H1 (cell line): Measurements from ENCODE around the gene PSORS1C1. TPM values are rescaled to one million over a fixed set of nuclear protein-coding genes. Genes with fewer than 3 reads are reported as not detected.

Experiments
- CTCF ChIA-PET: fragments of 300-600 bp; sonication (Branson Sonifier 250); formaldehyde crosslinking; loops from one replicate; lab custom pipeline; 2021; ENCODE audit not compliant: partially characterized antibody; lab: Charles Lee
- POLR2A ChIA-PET: fragments of 300-600 bp; sonication (Branson Sonifier 250); formaldehyde crosslinking; loops from one replicate; lab custom pipeline; 2021; ENCODE audit warnings: inconsistent platforms; ENCODE audit not compliant: partially characterized antibody; lab: Charles Lee
- DNase-seq, 2 experiments: peaks; one replicate each; pipeline versions ENCODE4 v3.0.0 to v3.0.0-alpha.2; 2010 to 2022; ENCODE audit warnings: low spot score in 2 of 2, low read depth in 1 of 2, mixed read lengths in 1 of 2
- FAIRE-seq: peaks from 2 replicates; lab custom pipeline; 2011; peaks lifted over from hg19 to GRCh38; lab: Jason Lieb, UNC
- H2AFZ ChIP-seq: 2 replicates; pipeline ENCODE4 v1.8.1; 2012; ENCODE audit warnings: low read length, inconsistent platforms
- H2AK5ac ChIP-seq: 2 replicates; pipeline ENCODE4 v1.6.1; 2013; ENCODE audit warnings: low read depth, low read length
- H2BK120ac ChIP-seq: replicated peaks from 2 replicates; pipeline ENCODE3; 2013; ENCODE audit warnings: low read depth, low read length, inconsistent platforms
- H2BK12ac ChIP-seq: 2 replicates; pipeline ENCODE4 v1.6.1; 2013; ENCODE audit warnings: low read depth, low read length
- H2BK15ac ChIP-seq: 2 replicates; pipeline ENCODE4 v1.6.1; 2013; ENCODE audit warnings: low read length
- H2BK20ac ChIP-seq: 2 replicates; pipeline ENCODE4 v1.6.1; 2013; ENCODE audit warnings: low read length
- H2BK5ac ChIP-seq: 2 replicates; pipeline ENCODE4 v1.6.1; 2013; ENCODE audit warnings: low read depth, low read length
- H3K14ac ChIP-seq: 2 replicates; pipeline ENCODE4 v1.6.1; 2013; ENCODE audit warnings: inconsistent platforms; ENCODE audit not compliant: insufficient read length
- H3K18ac ChIP-seq: 2 replicates; pipeline ENCODE4 v1.6.1; 2013; ENCODE audit warnings: low read length; ENCODE audit errors: extremely low read depth
- H3K23ac ChIP-seq: 2 replicates; pipeline ENCODE4 v1.6.1; 2013; ENCODE audit warnings: inconsistent platforms; ENCODE audit not compliant: insufficient read length
- H3K23me2 ChIP-seq: 2 replicates; pipeline ENCODE4 v1.6.1; 2013; ENCODE audit warnings: low read depth, low read length
- H3K27ac ChIP-seq: 2 replicates; pipeline ENCODE4 v1.6.1; 2011; ENCODE audit warnings: low read depth, low read length, inconsistent platforms
- H3K27me3 ChIP-seq, 4 experiments: replicated peaks in 1 of 4; 1 replicate in 1 of 4; 2 replicates in 3 of 4; pipeline versions ENCODE4 v1.6.1 to v1.8.1; 2011 to 2013; ENCODE audit warnings: low read length in 3 of 4, mild to moderate bottlenecking in 3 of 4, inconsistent platforms in 2 of 4, mixed read lengths in 2 of 4, moderate library complexity in 1 of 4; ENCODE audit not compliant: control insufficient read depth in 3 of 4, insufficient read depth in 3 of 4; ENCODE audit errors: extremely low read depth in 1 of 4
- H3K36me3 ChIP-seq, 4 experiments: 2 replicates each; pipeline versions ENCODE4 v1.6.1 to v1.8.1; 2011 to 2013; ENCODE audit warnings: mild to moderate bottlenecking in 4 of 4, low read length in 3 of 4, moderate library complexity in 2 of 4, control low read depth in 1 of 4, inconsistent platforms in 1 of 4; ENCODE audit not compliant: insufficient read depth in 4 of 4, control insufficient read depth in 2 of 4
- H3K4ac ChIP-seq: replicated peaks from 2 replicates; pipeline ENCODE3; 2013; ENCODE audit warnings: low read length, low read depth, mixed read lengths, inconsistent platforms; ENCODE audit not compliant: insufficient read length
- H3K4me1 ChIP-seq, 4 experiments: replicated peaks in 1 of 4; 1 replicate in 1 of 4; 2 replicates in 3 of 4; pipeline versions ENCODE4 v1.6.1 to v1.8.1; 2011 to 2013; ENCODE audit warnings: low read length in 3 of 4, inconsistent platforms in 2 of 4, mixed read lengths in 1 of 4; ENCODE audit not compliant: insufficient read depth in 4 of 4, control insufficient read depth in 3 of 4
- H3K4me2 ChIP-seq, 2 experiments: 2 replicates each; pipeline versions ENCODE4 v1.6.1 to v1.8.1; 2011 to 2013; ENCODE audit warnings: low read depth in 2 of 2, low read length in 2 of 2, control low read depth in 1 of 2, inconsistent platforms in 1 of 2, mild to moderate bottlenecking in 1 of 2; ENCODE audit not compliant: insufficient read depth in 1 of 2
- H3K4me3 ChIP-seq, 4 experiments: fragments of 200-600, 300-600 bp in 1 of 4; sonication (generic), shearing (Covaris generic), sonication (Bioruptor Twin) in 1 of 4; 2 replicates each; pipeline versions ENCODE4 v1.5.1 to v1.8.1; 2011 to 2016; ENCODE audit warnings: low read length in 4 of 4, low read depth in 3 of 4, control low read depth in 2 of 4, inconsistent platforms in 2 of 4, mild to moderate bottlenecking in 2 of 4, mixed read lengths in 1 of 4, moderate library complexity in 1 of 4; ENCODE audit not compliant: insufficient read depth in 2 of 4; ENCODE audit errors: extremely low read depth in 1 of 4
- H3K56ac ChIP-seq: replicated peaks from 2 replicates; pipeline ENCODE3; 2013; ENCODE audit warnings: low read depth, mild to moderate bottlenecking, mixed read lengths, low read length, inconsistent platforms; ENCODE audit not compliant: insufficient read length
- H3K79me1 ChIP-seq: 2 replicates; pipeline ENCODE4 v1.6.1; 2013; ENCODE audit warnings: low read depth, low read length, control low read depth
- H3K79me2 ChIP-seq, 2 experiments: 2 replicates each; pipeline versions ENCODE4 v1.6.1 to v1.8.1; 2012 to 2013; ENCODE audit warnings: low read length in 2 of 2, mild to moderate bottlenecking in 2 of 2, inconsistent platforms in 1 of 2; ENCODE audit not compliant: insufficient read depth in 2 of 2, control insufficient read depth in 1 of 2
- H3K9ac ChIP-seq, 4 experiments: replicated peaks in 1 of 4; 1 replicate in 1 of 4; 2 replicates in 3 of 4; pipeline versions ENCODE4 v1.6.1 to v1.8.1; 2011 to 2013; ENCODE audit warnings: low read depth in 3 of 4, low read length in 3 of 4, control low read depth in 2 of 4, mild to moderate bottlenecking in 2 of 4, moderate library complexity in 2 of 4, inconsistent platforms in 1 of 4; ENCODE audit errors: extremely low read depth in 1 of 4
- H3K9me3 ChIP-seq, 2 experiments: 2 replicates each; pipeline versions ENCODE4 v1.6.1 to v1.8.1; 2012 to 2013; ENCODE audit warnings: mild to moderate bottlenecking in 2 of 2, moderate library complexity in 2 of 2, control low read depth in 1 of 2, inconsistent platforms in 1 of 2, low read depth in 1 of 2, low read length in 1 of 2, mixed read lengths in 1 of 2; ENCODE audit not compliant: insufficient read depth in 2 of 2
- H4K20me1 ChIP-seq, 2 experiments: replicated peaks in 1 of 2; 2 replicates each; pipeline versions ENCODE3 to v1.8.1; 2011 to 2013; ENCODE audit warnings: inconsistent platforms in 2 of 2, low read length in 2 of 2, mild to moderate bottlenecking in 1 of 2; ENCODE audit not compliant: insufficient read depth in 2 of 2, control insufficient read depth in 1 of 2
- H4K5ac ChIP-seq: 2 replicates; pipeline ENCODE4 v1.6.1; 2013; ENCODE audit warnings: low read length, low read depth, mixed read lengths, inconsistent platforms; ENCODE audit not compliant: insufficient read length
- H4K8ac ChIP-seq: 2 replicates; pipeline ENCODE4 v1.8.0; 2013; ENCODE audit warnings: mild to moderate bottlenecking, moderate library complexity, low read length, inconsistent platforms; ENCODE audit not compliant: insufficient read depth; ENCODE audit errors: extremely low read depth
- H4K91ac ChIP-seq: replicated peaks from 2 replicates; pipeline ENCODE3; 2013; ENCODE audit warnings: low read length, mixed read lengths, inconsistent platforms; ENCODE audit not compliant: insufficient read length
- CBX8 ChIP-seq: fragments of 300-800, 300-1000 bp; sonication (generic); IDR thresholded peaks from 2 replicates; pipeline ENCODE4 v1.7.1; 2016; ENCODE audit warnings: low read depth, low read length, borderline replicate concordance
- CTCF ChIP-seq, 3 experiments: IDR thresholded peaks; 1 replicate in 2 of 3; 2 replicates in 1 of 3; pipeline versions ENCODE4 v1.5.1 to v1.6.1; 2011; ENCODE audit warnings: low read length in 3 of 3, mild to moderate bottlenecking in 3 of 3, inconsistent platforms in 2 of 3, low read depth in 1 of 3, moderate library complexity in 1 of 3; ENCODE audit not compliant: insufficient read depth in 1 of 3; ENCODE audit errors: control extremely low read depth in 1 of 3
- E2F6 ChIP-seq: IDR thresholded peaks from 2 replicates; pipeline ENCODE4 v1.6.1; 2012; ENCODE audit warnings: inconsistent platforms
- RAD21 ChIP-seq, 2 experiments: IDR thresholded peaks in 1 of 2; conservative IDR thresholded peaks in 1 of 2; 2 replicates each; pipeline ENCODE4 v1.6.1; 2011; ENCODE audit warnings: low read depth in 2 of 2, low read length in 2 of 2, improper control_type of control experiment in 1 of 2, inconsistent platforms in 1 of 2, mild to moderate bottlenecking in 1 of 2, moderate library complexity in 1 of 2
- RBBP5 ChIP-seq: IDR thresholded peaks from 2 replicates; pipeline ENCODE4 v1.7.1; 2012; ENCODE audit warnings: low read depth, mild to moderate bottlenecking, inconsistent platforms, low read length, moderate library complexity, borderline replicate concordance
- whole genome bisulfite sequencing, 2 experiments: shearing (Covaris generic) in 1 of 2; methylation state at CpG; one replicate each; pipeline versions ENCODE4 v1.1.6 to v1.1.7; 2013 to 2015; ENCODE audit warnings: low lambda C conversion rate in 2 of 2, mixed read lengths in 2 of 2, inconsistent platforms in 1 of 2, low coverage in 1 of 2, missing lambda C conversion rate in 1 of 2; ENCODE audit not compliant: insufficient replicate concordance in 2 of 2, insufficient coverage in 1 of 2, insufficient read length in 1 of 2; ENCODE audit errors: extremely low coverage in 1 of 2, missing lambda C conversion rate in 1 of 2; 5-methylcytosine and 5-hydroxymethylcytosine counted together
- polyA plus RNA-seq, 7 experiments: library from polyadenylated mRNA; depleted of rRNA in 3 of 7; stranded (reverse) in 5 of 7; unstranded in 2 of 7; fragments of >200 nt in 5 of 7; fragments of 200-250 nt in 2 of 7; gene quantifications; 1 replicate in 5 of 7; 2 replicates in 1 of 7; 4 replicates in 1 of 7; pipeline versions ENCODE4 v1.2.1 to v1.2.3, GENCODE V29; 2011 to 2013; ENCODE audit warnings: missing spikeins in 2 of 7, mixed read lengths in 2 of 7
- total RNA-seq: library from RNA; stranded (reverse); fragmentation: NEBNext Ultra II Directional; extraction: Animal tissue kit (Norgen Biotek cat#: 25700); gene quantifications from 2 replicates; pipeline ENCODE4 v1.2.1, GENCODE V29; 2021

PSORS1C1 gene
- total and polyA plus RNA-seq, 2 of the 8 experiments (the other 6 are each of a cell fraction or from before 2014, with no cell fraction given) = 0.12 to 0.52 TPM

- ChIA-PET POLR2A (interaction anchor here (0.9 to 68.5 kb wide), 3 partner anchors 12 to 239 kb away, joined by 3 to 2251 read pairs (median 4); partner anchors contain the start of genes CCHCR1, POU5F1, PSORS1C2 and TCF19), CTCF (interaction anchor here (0.7 to 13.5 kb wide), 25 partner anchors 13 to 554 kb away, joined by 3 to 187 read pairs (median 4); partner anchors contain the start of genes C6orf15, PSORS1C1, PSORS1C2 and TCF19)
- H2BK20ac ChIP-seq = 0 out of 2 replicates have a peak overlapping the region, but pooled peaks have one; percentile 9
- H3K4me3 ChIP-seq = no peak overlapping the region
- H3K4me2 ChIP-seq = no peak overlapping the region
- H3K23ac ChIP-seq = no peak overlapping the region
- WGBS, 2 experiments = 21% methylated on average over 8 of the region's 8 CpGs; no CpG with 5 or more reads in 1 of the 2 experiments
- no peaks in the 10 kb centered on the region for H3K36me3 ChIP-seq
- no peak overlapping the region; the same call in 1 of the 2 replicates for H2AFZ ChIP-seq
- H2BK5ac ChIP-seq = peak overlapping the region; percentile 5; the same call in 1 of the 2 replicates
- no peak overlapping the region for H3K27ac ChIP-seq
- no peak overlapping the region; the same call in 1 of the 2 replicates for H4K8ac ChIP-seq
- H3K9ac ChIP-seq = no peak overlapping the region
- no peaks in the 10 kb centered on the region; a peak in 1 of 7 replicates for H3K27me3 ChIP-seq
- H3K56ac ChIP-seq = no peak overlapping the region
- no peak overlapping the region for H3K4ac ChIP-seq
- FAIRE-seq (peak; percentile 81), DNase-seq (peak in 1 of 2 experiments; percentile 95)
- no peaks in the 10 kb centered on the region for H4K20me1 ChIP-seq
- H3K14ac ChIP-seq = no peak overlapping the region
- H4K91ac ChIP-seq = peak overlapping the region; percentile 25
- H3K18ac ChIP-seq = no peak overlapping the region
- peak overlapping the region; percentile 100; the same call in 1 of the 2 replicates for H2BK15ac ChIP-seq
- peaks cover 0 to 3% (median 3%) of the 10 kb centered on the region in 4 experiments; a peak in 3 of 7 replicates for H3K4me1 ChIP-seq
- no peaks in the 10 kb centered on the region for H3K79me2 ChIP-seq
- H3K9me3 ChIP-seq = no peaks in the 10 kb centered on the region
- no peaks in the 10 kb centered on the region for H3K79me1 ChIP-seq
- H2BK12ac ChIP-seq = 0 out of 2 replicates have a peak overlapping the region, but pooled peaks have one; percentile 68
- H2AK5ac ChIP-seq = no peak overlapping the region
- no peak overlapping the region for H2BK120ac ChIP-seq
- H3K23me2 ChIP-seq = no peaks in the 10 kb centered on the region
- H4K5ac ChIP-seq = no peak overlapping the region
- TF ChIP-seq CTCF (IDR thresholded peaks at IDR 0.05; ENCODE audit: control extremely low read depth in 1 of 3, insufficient read depth in 1 of 3, low read depth in 1 of 3, low read length in 3 of 3) = peak; percentile 60 to 86 (median 83)
- TF ChIP-seq RAD21 (IDR thresholded peaks at IDR 0.05 in 1 of 2, conservative IDR thresholded peaks at IDR 0.05 in 1 of 2; ENCODE audit: low read depth in 2 of 2, low read length in 2 of 2) = peak; percentile 53 to 70
- TF ChIP-seq E2F6 = 0 out of 2 replicates have a peak, but pooled peaks have one; percentile 12
- TF ChIP-seq RBBP5 = no peak
- TF ChIP-seq CBX8 = no peak
Measured at GRCh38 chr6:31128093-31128676, 13.6 kb downstream of the PSORS1C1 start.
